Gastrocnemius medialis (tissue), 4 donors: Measurements from ENCODE around the gene ELMO1. TPM values are rescaled to one million over a fixed set of nuclear protein-coding genes. Genes with fewer than 3 reads are reported as not detected.

Source experiments
- ATAC-seq, 2 donors: fragments of 150-250 bp; one replicate each; pipeline ENCODE4 v1.9.1; 2016
- DNase-seq, 2 donors: peaks; one replicate each; pipeline ENCODE4 v3.0.0-alpha.2; 2019
- H3K27ac ChIP-seq, 4 donors: fragments of 200-600 bp; sonication (generic); 1 replicate in 1 of 4; 2 replicates in 3 of 4; pipeline ENCODE4 v1.5.1; 2016 to 2018; ENCODE audit warnings: mild to moderate bottlenecking in 2 of 4, moderate library complexity in 1 of 4
- H3K27me3 ChIP-seq, 3 donors: fragments of 200-600 bp; sonication (generic) in 2 of 3; 1 replicate in 1 of 3; 2 replicates in 2 of 3; pipeline versions ENCODE4 v1.5.1 to v1.6.0; 2016 to 2019; ENCODE audit warnings: mild to moderate bottlenecking in 1 of 3, moderate library complexity in 1 of 3
- H3K36me3 ChIP-seq, 2 donors: fragments of 200-600 bp; sonication (generic) in 1 of 2; one replicate each; pipeline ENCODE4 v1.5.1; 2017 to 2018
- H3K4me1 ChIP-seq, 2 donors: fragments of 200-600 bp; sonication (generic) in 1 of 2; one replicate each; pipeline ENCODE4 v1.5.1; 2016 to 2017; ENCODE audit warnings: mild to moderate bottlenecking in 2 of 2
- H3K4me3 ChIP-seq, 4 donors: fragments of 200-600 bp; sonication (generic) in 3 of 4; 1 replicate in 1 of 4; 2 replicates in 3 of 4; pipeline ENCODE4 v1.5.1; 2016 to 2019; ENCODE audit warnings: mild to moderate bottlenecking in 2 of 4
- H3K9me3 ChIP-seq, 3 donors: fragments of 200-600 bp; sonication (generic) in 2 of 3; 1 replicate in 1 of 3; 2 replicates in 2 of 3; pipeline ENCODE4 v1.5.1; 2016 to 2019
- POLR2A ChIP-seq, 2 donors: fragments of 450-650 bp; IDR thresholded peaks; one replicate each; pipeline ENCODE4 v1.6.1; 2017; ENCODE audit warnings: antibody characterized with exemption in 2 of 2, mild to moderate bottlenecking in 2 of 2, moderate library complexity in 2 of 2
- in situ Hi-C, 4 donors: fragments of 200-750 bp; cut with MboI; loops; one replicate each; pipeline versions ENCODE4 v1.15.0 to v1.8.0; 2017; ENCODE audit warnings: low sequenced_read_pairs in 4 of 4
- intact Hi-C: fragments of 100-400 bp; cut with DNase I; formaldehyde crosslinking; loops from one replicate; pipeline ENCODE4 v1.15.1; 2023; ENCODE audit warnings: low total_unique reads
- total RNA-seq, 4 donors: library from RNA; depleted of rRNA; stranded (reverse); fragments of >200 nt; gene quantifications; one replicate each; pipeline versions ENCODE4 v1.1.0 to v1.2.3, GENCODE V29; 2016
- TF ChIP-seq, protein P1 (sequence below), 5 experiments: fragments of 450-650 bp in 3 of 5; fragments of 200-600 bp in 2 of 5; sonication (generic) in 2 of 5; IDR thresholded peaks in 4 of 5; conservative IDR thresholded peaks in 1 of 5; 1 replicate in 4 of 5; 2 replicates in 1 of 5; pipeline ENCODE4 v1.5.1; 2016 to 2019; ENCODE audit warnings: antibody characterized with exemption in 5 of 5, mild to moderate bottlenecking in 3 of 5, moderate library complexity in 3 of 5

ELMO1 gene
- total RNA-seq, 4 donors from 2014 or later = 8.4 to 18.9 (median 14.6) TPM

GRCh38 chr7:37056234-37056912 lies 392.3 kb downstream of the ELMO1 start:
- no peak for ATAC-seq
- DNase-seq = no peak

DNA sequence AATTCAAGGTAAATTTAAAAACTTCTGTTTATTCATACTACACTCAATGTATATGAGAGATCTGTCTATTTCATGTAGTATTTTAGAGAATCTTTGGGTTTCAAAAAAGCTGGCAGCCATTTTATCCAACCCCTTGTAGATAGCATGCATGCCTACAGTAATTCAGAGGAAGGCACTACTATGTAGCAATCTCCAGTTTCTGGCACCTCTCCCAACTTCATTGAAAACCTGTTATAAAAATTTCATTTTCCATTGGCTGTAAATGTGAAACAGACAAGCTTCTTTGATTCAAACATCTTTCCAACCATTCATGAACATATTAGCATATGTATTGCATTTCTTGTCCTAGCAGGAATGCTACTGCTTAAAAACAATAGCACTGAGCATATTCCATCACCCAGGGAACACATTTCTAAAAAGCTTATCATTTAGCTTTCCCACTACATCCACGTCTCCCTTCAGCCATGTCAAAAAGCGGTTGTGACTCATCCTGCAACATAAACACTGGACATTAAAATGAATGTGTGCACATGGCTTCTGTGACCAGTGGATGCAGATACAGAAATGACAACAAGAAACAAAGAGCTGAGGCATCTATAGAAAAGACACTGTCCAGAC lies 393.9 kb downstream of the ELMO1 start:
- intact Hi-C loops = no loop called here
- no peaks in the 10 kb centered on the region for H3K9me3 ChIP-seq
- no peaks in the 10 kb centered on the region for H3K4me1 ChIP-seq
- TF ChIP-seq, protein P1, sequence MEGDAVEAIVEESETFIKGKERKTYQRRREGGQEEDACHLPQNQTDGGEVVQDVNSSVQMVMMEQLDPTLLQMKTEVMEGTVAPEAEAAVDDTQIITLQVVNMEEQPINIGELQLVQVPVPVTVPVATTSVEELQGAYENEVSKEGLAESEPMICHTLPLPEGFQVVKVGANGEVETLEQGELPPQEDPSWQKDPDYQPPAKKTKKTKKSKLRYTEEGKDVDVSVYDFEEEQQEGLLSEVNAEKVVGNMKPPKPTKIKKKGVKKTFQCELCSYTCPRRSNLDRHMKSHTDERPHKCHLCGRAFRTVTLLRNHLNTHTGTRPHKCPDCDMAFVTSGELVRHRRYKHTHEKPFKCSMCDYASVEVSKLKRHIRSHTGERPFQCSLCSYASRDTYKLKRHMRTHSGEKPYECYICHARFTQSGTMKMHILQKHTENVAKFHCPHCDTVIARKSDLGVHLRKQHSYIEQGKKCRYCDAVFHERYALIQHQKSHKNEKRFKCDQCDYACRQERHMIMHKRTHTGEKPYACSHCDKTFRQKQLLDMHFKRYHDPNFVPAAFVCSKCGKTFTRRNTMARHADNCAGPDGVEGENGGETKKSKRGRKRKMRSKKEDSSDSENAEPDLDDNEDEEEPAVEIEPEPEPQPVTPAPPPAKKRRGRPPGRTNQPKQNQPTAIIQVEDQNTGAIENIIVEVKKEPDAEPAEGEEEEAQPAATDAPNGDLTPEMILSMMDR (IDR thresholded peaks at IDR 0.05 in 4 of 5, conservative IDR thresholded peaks at IDR 0.05 in 1 of 5) = no peak
- no peak for TF ChIP-seq POLR2A (IDR thresholded peaks at IDR 0.05)
- ATAC-seq (no peak), DNase-seq (no peak)
- in situ Hi-C loops = no loop called here
- no peaks in the 10 kb centered on the region for H3K36me3 ChIP-seq
- no peaks in the 10 kb centered on the region for H3K27me3 ChIP-seq
- no peak overlapping the region for H3K4me3 ChIP-seq
- H3K27ac ChIP-seq = no peak overlapping the region

More at GRCh38 chr7:37056234-37056912, 392.3 kb downstream of the ELMO1 start:
- TF ChIP-seq POLR2A (IDR thresholded peaks at IDR 0.05) = no peak
- TF ChIP-seq, protein P1 (IDR thresholded peaks at IDR 0.05 in 4 of 5, conservative IDR thresholded peaks at IDR 0.05 in 1 of 5) = no peak
- no peaks in the 10 kb centered on the region for H3K9me3 ChIP-seq
- intact Hi-C loops = no loop called here
- in situ Hi-C loops = no loop called here
- no peaks in the 10 kb centered on the region for H3K4me1 ChIP-seq
- H3K4me3 ChIP-seq = no peak overlapping the region
- H3K27me3 ChIP-seq = no peaks in the 10 kb centered on the region
- H3K36me3 ChIP-seq = no peaks in the 10 kb centered on the region
- H3K27ac ChIP-seq = no peak overlapping the region

DNA sequence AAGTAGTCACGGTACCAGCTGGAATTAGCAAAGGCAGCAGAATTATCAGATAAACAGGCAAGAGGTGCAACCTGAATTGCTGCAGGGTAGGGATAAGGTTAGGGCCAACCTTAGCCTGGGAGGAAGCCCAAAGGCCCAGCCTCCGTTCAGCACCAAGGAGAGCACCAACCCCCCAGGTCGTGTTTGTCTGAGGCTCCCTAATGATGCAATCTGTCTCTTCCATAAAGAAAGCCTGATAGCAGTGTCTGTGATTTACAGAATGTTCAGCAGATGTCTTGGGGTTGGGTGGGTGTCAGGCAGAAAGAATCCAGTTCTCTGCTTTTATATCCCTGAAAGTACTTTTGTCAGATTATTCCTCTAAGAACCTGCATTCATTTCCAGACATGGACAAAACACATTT lies 396.0 kb downstream of the ELMO1 start:
- Histone ChIP-seq H3K9me3 (no peaks in the 10 kb centered on the region), H3K27ac (no peak overlapping the region), H3K36me3 (no peaks in the 10 kb centered on the region), H3K4me3 (no peak overlapping the region), H3K27me3 (no peaks in the 10 kb centered on the region), H3K4me1 (no peaks in the 10 kb centered on the region)
- in situ Hi-C loops (no loop called here), intact Hi-C loops (no loop called here)
- ATAC-seq = no peak
- DNase-seq = no peak
- TF ChIP-seq, protein P1 (IDR thresholded peaks at IDR 0.05 in 4 of 5, conservative IDR thresholded peaks at IDR 0.05 in 1 of 5) = no peak

DNA sequence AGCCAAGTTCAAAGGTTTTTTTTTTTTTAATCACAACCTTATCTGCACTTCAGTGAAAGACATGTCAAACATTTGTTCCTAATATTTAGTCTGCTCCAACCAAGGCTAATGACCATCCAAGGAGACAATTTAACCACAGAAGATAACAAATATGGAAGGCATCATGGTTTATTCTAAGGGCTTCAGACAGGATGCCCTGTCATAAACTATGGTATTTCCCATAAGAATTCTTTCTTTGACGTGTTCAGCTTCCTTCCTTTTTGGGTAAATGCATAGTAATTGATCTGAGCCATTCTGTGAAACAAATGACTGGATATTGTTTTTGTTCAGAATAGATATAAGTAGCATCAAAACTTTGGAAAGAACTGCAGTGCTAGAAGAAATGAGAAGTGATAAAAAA lies 397.9 kb downstream of the ELMO1 start:
- DNase-seq = no peak
- intact Hi-C loops (no loop called here), in situ Hi-C loops (no loop called here)
- no peak overlapping the region for H3K4me3 ChIP-seq
- no peak overlapping the region for H3K27ac ChIP-seq
- H3K4me1 ChIP-seq = peaks cover 0 to 3% of the 10 kb centered on the region in 2 donors
- no peak for ATAC-seq
- TF ChIP-seq POLR2A (IDR thresholded peaks at IDR 0.05) = no peak
- TF ChIP-seq, protein P1 (IDR thresholded peaks at IDR 0.05 in 4 of 5, conservative IDR thresholded peaks at IDR 0.05 in 1 of 5) = no peak
- no peaks in the 10 kb centered on the region for H3K36me3 ChIP-seq
- no peaks in the 10 kb centered on the region for H3K27me3 ChIP-seq
- H3K9me3 ChIP-seq = no peaks in the 10 kb centered on the region
